WTC11 (cell line): ENCODE data around the gene TMEM234. TPM values are rescaled to one million over a fixed set of nuclear protein-coding genes. Genes with fewer than 3 reads are reported as not detected.

Source experiments
- ATAC-seq: fragments of 200-7000 bp; cut with Tn5 transposase; 2 replicates; pipeline ENCODE4 v1.10.0; 2021; ENCODE audit warnings: mild to moderate bottlenecking, moderate library complexity
- CTCF ChIA-PET: fragments of 300-600 bp; sonication (Branson Sonifier 250); formaldehyde crosslinking; loops from one replicate; lab custom pipeline; 2021; ENCODE audit warnings: antibody characterized with exemption; lab: Charles Lee
- POLR2A ChIA-PET: fragments of 350-600 bp; sonication (Branson Sonifier 250); formaldehyde crosslinking; loops from one replicate; lab custom pipeline; 2021; ENCODE audit warnings: antibody characterized with exemption; lab: Charles Lee
- DNase-seq: peaks from one replicate; pipeline ENCODE4 v3.0.0; 2021; ENCODE audit warnings: low spot score
- H3K27ac Mint-ChIP-seq: 2 replicates; pipeline ENCODE4 v1.8.0; 2021; ENCODE audit warnings: mixed read lengths
- H3K27me3 Mint-ChIP-seq: 2 replicates; pipeline ENCODE4 v1.8.0; 2021; ENCODE audit warnings: low read depth, mild to moderate bottlenecking, moderate library complexity, mixed read lengths
- H3K36me3 Mint-ChIP-seq: 2 replicates; pipeline ENCODE4 v1.8.0; 2021; ENCODE audit warnings: mixed read lengths
- H3K4me1 Mint-ChIP-seq: 2 replicates; pipeline ENCODE4 v1.8.0; 2022; ENCODE audit warnings: mixed read lengths
- H3K4me3 Mint-ChIP-seq: 2 replicates; pipeline ENCODE4 v1.8.0; 2021; ENCODE audit warnings: mild to moderate bottlenecking, moderate library complexity, mixed read lengths
- H3K9me3 Mint-ChIP-seq: 2 replicates; pipeline ENCODE4 v1.8.0; 2021; ENCODE audit warnings: mixed read lengths
- CREB1 ChIP-seq: sonication (generic); formaldehyde crosslinking; IDR thresholded peaks from 2 replicates; pipeline ENCODE4 v1.8.0; 2023; ENCODE audit warnings: mild to moderate bottlenecking, missing genetic modification reagents
- EMX1 ChIP-seq: fragments of 250-450 bp; sonication (Bioruptor Pico); IDR thresholded peaks from 2 replicates; pipeline ENCODE4 v1.8.0; 2021; ENCODE audit warnings: mild to moderate bottlenecking
- ESRRA ChIP-seq: sonication (generic); formaldehyde crosslinking; IDR thresholded peaks from 2 replicates; pipeline ENCODE4 v1.8.1; 2022; ENCODE audit warnings: mild to moderate bottlenecking, missing genetic modification reagents, borderline replicate concordance
- FOXJ3 ChIP-seq: sonication (generic); formaldehyde crosslinking; IDR thresholded peaks from 2 replicates; pipeline ENCODE4 v1.9.0; 2021; ENCODE audit warnings: missing genetic modification reagents, mild to moderate bottlenecking, borderline replicate concordance
- IRF2 ChIP-seq: sonication (generic); formaldehyde crosslinking; IDR thresholded peaks from 2 replicates; pipeline ENCODE4 v1.8.0; 2022; ENCODE audit warnings: low read depth, missing genetic modification reagents, borderline replicate concordance
- NFATC4 ChIP-seq: fragments of 250-450 bp; sonication (Bioruptor Pico); IDR thresholded peaks from 2 replicates; pipeline ENCODE4 v1.9.0; 2021; ENCODE audit warnings: mild to moderate bottlenecking
- NFYB ChIP-seq: sonication (generic); formaldehyde crosslinking; conservative IDR thresholded peaks from 2 replicates; pipeline ENCODE4 v1.8.0; 2022; ENCODE audit warnings: low read depth, missing genetic modification reagents
- ZNF121 ChIP-seq: sonication (generic); formaldehyde crosslinking; IDR thresholded peaks from 2 replicates; pipeline ENCODE4 v1.8.0; 2023; ENCODE audit warnings: missing genetic modification reagents
- ZNF219 ChIP-seq: sonication (generic); formaldehyde crosslinking; IDR thresholded peaks from 2 replicates; pipeline ENCODE4 v1.8.0; 2023; ENCODE audit warnings: missing genetic modification reagents, mild to moderate bottlenecking, borderline replicate concordance
- ZNF263 ChIP-seq: sonication (generic); formaldehyde crosslinking; IDR thresholded peaks from 2 replicates; pipeline ENCODE4 v1.8.1; 2022; ENCODE audit warnings: low read depth, mild to moderate bottlenecking, moderate library complexity, missing genetic modification reagents
- ZNF423 ChIP-seq: fragments of 250-450 bp; sonication (Bioruptor Pico); IDR thresholded peaks from 2 replicates; pipeline ENCODE4 v2.1.2; 2022; ENCODE audit warnings: mild to moderate bottlenecking, moderate library complexity
- total RNA-seq: library from RNA; stranded (reverse); gene quantifications from 3 replicates; pipeline ENCODE4 v1.2.3, GENCODE V29; 2021
- TF ChIP-seq, protein P1 (sequence below): fragments of 250-450 bp; sonication (Bioruptor Pico); IDR thresholded peaks from 2 replicates; pipeline ENCODE4 v1.9.0; 2021; ENCODE audit warnings: mild to moderate bottlenecking, borderline replicate concordance
- TF ChIP-seq, protein P2 (sequence below): sonication (generic); formaldehyde crosslinking; IDR thresholded peaks from 2 replicates; pipeline ENCODE4 v1.8.0; 2022; ENCODE audit warnings: mild to moderate bottlenecking, missing genetic modification reagents
- TF ChIP-seq, protein P3 (sequence below): sonication (generic); formaldehyde crosslinking; IDR thresholded peaks from 2 replicates; pipeline ENCODE4 v1.8.1; 2023; ENCODE audit warnings: mild to moderate bottlenecking, missing genetic modification reagents, borderline replicate concordance

Gene TMEM234
- total RNA-seq, 1 experiment from 2014 or later, result 11.9 TPM

DNA sequence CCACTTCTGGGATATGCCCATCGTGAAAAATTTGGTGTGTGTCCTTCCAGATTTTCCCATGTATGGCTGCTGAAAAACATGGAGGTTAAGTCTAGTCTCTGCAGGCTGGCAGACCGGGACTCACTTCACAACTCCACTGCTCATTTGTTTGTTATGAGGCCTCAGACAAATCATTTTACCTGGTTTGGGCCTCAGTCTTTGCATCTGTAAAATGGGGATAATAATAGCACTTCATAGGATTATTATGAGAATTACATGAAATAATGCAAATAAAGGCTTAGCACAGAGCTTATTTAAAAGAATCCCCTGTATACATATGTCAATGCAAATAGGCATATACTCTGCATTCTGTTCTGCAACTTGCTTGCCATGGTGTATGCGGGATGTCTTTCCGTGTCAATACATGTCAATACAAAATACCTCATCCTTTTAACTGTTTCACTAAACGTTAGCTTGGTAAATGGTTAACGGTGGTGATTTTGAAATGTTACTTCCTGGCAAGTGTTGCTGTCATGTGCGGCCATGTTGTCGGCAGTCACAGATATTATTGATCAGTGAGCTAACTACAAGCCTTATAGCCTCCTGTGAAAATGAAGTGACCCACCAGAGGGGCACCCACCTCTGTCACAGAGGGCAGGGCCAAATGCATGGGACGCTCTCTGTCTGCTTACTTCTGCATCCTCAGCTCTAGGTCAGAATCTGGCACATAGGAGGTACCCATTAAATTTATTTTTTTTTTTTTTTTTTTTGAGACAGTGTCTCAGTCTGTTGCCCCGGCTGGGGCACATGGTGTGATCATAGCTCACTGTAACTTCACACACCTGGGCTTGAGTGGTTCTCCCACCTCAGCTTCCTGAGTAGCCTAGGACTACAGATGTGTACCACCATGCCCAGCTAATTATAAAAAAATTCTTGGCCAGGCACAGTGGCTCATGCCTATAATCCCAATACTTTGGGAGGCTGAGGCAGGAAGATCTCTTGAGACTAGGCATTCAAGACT, 33.2 kb upstream of the TMEM234 start (continued):
- TF ChIP-seq, protein P1, sequence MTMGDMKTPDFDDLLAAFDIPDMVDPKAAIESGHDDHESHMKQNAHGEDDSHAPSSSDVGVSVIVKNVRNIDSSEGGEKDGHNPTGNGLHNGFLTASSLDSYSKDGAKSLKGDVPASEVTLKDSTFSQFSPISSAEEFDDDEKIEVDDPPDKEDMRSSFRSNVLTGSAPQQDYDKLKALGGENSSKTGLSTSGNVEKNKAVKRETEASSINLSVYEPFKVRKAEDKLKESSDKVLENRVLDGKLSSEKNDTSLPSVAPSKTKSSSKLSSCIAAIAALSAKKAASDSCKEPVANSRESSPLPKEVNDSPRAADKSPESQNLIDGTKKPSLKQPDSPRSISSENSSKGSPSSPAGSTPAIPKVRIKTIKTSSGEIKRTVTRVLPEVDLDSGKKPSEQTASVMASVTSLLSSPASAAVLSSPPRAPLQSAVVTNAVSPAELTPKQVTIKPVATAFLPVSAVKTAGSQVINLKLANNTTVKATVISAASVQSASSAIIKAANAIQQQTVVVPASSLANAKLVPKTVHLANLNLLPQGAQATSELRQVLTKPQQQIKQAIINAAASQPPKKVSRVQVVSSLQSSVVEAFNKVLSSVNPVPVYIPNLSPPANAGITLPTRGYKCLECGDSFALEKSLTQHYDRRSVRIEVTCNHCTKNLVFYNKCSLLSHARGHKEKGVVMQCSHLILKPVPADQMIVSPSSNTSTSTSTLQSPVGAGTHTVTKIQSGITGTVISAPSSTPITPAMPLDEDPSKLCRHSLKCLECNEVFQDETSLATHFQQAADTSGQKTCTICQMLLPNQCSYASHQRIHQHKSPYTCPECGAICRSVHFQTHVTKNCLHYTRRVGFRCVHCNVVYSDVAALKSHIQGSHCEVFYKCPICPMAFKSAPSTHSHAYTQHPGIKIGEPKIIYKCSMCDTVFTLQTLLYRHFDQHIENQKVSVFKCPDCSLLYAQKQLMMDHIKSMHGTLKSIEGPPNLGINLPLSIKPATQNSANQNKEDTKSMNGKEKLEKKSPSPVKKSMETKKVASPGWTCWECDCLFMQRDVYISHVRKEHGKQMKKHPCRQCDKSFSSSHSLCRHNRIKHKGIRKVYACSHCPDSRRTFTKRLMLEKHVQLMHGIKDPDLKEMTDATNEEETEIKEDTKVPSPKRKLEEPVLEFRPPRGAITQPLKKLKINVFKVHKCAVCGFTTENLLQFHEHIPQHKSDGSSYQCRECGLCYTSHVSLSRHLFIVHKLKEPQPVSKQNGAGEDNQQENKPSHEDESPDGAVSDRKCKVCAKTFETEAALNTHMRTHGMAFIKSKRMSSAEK (CRISPR knock-in tag), result no peak
- TF ChIP-seq ZNF423 (CRISPR knock-in tag), result no peak
- TF ChIP-seq IRF2 (CRISPR knock-in tag), result no peak

DNA sequence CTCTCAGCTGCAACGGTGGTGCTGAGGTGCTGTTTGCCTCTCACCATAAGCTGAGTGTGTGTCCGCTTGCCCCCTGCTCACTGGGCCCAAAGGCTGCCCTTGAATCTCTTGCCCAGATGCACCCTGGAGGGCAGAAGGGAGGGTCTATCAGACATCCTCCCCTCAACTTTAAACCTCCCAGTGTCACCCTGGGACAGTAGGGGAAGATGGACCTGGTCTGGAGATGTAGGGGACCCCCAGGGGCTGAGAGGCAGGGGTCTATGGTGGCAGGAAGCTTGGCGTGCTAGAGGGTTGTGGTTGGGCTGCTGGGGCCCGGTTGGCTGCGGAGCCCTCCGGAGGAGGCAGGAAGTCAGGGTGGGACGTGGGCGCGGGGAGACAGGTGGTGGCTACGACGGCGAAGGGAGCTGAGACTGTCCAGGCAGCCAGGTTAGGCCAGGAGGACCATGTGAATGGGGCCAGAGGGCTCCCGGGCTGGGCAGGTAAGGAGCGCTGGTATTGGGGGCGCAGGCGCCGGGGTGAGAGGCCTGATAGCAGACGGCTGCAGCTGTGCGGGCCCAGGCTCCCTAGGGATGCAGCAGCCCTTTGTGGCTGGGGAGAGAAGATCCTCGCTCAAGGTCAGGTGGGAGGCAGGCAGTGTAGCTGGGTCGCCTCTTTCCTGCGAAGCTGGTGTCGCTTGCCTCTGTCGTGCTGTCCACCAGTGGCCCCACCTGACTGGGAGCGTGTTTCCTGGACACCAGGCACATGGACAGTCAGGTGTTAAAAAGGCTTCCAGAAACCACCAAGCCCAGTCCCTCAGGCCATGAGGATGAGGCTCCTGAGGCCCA, 29.0 kb upstream of the TMEM234 start, which contains the start of gene LCK:
Gene LCK (plus strand): TSS at position 373 of the 824 bp plus-strand sequence. CDS start 23,065 bp downstream, outside the sequence.
- DNase-seq (no peak), ATAC-seq (no peak)
- Mint-ChIP-seq H3K9me3 (no peaks in the 10 kb centered on the region), H3K27ac (peak within 1 kb of the TSS; percentile 80; the same call in 1 of the 2 replicates), H3K4me1 (peaks cover 40% of the 10 kb centered on the region), H3K4me3 (peak within 1 kb of the TSS; percentile 24; the same call in 1 of the 2 replicates), H3K36me3 (no peaks in the 10 kb centered on the region), H3K27me3 (peaks cover 4% of the 10 kb centered on the region)
- ChIA-PET CTCF (interaction anchor here (1.6 to 6.1 kb wide), 5 partner anchors 11 to 65 kb away, joined by 4 to 75 read pairs (median 23); partner anchors contain the start of genes EIF3I and TMEM234), POLR2A (interaction anchor here (3.2 kb wide), 1 partner anchor 23 kb away, joined by 16 read pairs; no protein-coding TSS in a partner anchor)
- no peak for TF ChIP-seq ZNF263 (CRISPR knock-in tag)
- TF ChIP-seq ESRRA (CRISPR knock-in tag), result no peak
- TF ChIP-seq, protein P2, sequence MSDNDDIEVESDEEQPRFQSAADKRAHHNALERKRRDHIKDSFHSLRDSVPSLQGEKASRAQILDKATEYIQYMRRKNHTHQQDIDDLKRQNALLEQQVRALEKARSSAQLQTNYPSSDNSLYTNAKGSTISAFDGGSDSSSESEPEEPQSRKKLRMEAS (CRISPR knock-in tag), result no peak
- TF ChIP-seq CREB1, result no peak
- no peak for TF ChIP-seq IRF2 (CRISPR knock-in tag)
- TF ChIP-seq, protein P3, sequence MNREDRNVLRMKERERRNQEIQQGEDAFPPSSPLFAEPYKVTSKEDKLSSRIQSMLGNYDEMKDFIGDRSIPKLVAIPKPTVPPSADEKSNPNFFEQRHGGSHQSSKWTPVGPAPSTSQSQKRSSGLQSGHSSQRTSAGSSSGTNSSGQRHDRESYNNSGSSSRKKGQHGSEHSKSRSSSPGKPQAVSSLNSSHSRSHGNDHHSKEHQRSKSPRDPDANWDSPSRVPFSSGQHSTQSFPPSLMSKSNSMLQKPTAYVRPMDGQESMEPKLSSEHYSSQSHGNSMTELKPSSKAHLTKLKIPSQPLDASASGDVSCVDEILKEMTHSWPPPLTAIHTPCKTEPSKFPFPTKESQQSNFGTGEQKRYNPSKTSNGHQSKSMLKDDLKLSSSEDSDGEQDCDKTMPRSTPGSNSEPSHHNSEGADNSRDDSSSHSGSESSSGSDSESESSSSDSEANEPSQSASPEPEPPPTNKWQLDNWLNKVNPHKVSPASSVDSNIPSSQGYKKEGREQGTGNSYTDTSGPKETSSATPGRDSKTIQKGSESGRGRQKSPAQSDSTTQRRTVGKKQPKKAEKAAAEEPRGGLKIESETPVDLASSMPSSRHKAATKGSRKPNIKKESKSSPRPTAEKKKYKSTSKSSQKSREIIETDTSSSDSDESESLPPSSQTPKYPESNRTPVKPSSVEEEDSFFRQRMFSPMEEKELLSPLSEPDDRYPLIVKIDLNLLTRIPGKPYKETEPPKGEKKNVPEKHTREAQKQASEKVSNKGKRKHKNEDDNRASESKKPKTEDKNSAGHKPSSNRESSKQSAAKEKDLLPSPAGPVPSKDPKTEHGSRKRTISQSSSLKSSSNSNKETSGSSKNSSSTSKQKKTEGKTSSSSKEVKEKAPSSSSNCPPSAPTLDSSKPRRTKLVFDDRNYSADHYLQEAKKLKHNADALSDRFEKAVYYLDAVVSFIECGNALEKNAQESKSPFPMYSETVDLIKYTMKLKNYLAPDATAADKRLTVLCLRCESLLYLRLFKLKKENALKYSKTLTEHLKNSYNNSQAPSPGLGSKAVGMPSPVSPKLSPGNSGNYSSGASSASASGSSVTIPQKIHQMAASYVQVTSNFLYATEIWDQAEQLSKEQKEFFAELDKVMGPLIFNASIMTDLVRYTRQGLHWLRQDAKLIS, result no peak
- TF ChIP-seq EMX1 (CRISPR knock-in tag), result peak; percentile 50; the same call in 1 of the 2 replicates
- no peak for TF ChIP-seq NFYB (CRISPR knock-in tag)
- TF ChIP-seq ZNF219, result no peak
- 0 out of 2 replicates have a peak, but pooled peaks have one; percentile 8 for TF ChIP-seq NFATC4 (CRISPR knock-in tag)
- no peak for TF ChIP-seq ZNF121 (CRISPR knock-in tag)
- TF ChIP-seq FOXJ3 (CRISPR knock-in tag), result no peak
